Neural cell (in vitro differentiated cells): ENCODE results near the gene PTPRK. TPM values are rescaled to one million over a fixed set of nuclear protein-coding genes. Genes with fewer than 3 reads are reported as not detected.

ENCODE experiments used
- H2AFZ ChIP-seq: fragments of 200-600, 300-800 bp; sonication (generic), shearing (Covaris generic); 2 replicates; pipeline ENCODE4 v1.6.0; 2014; ENCODE audit warnings: low read depth, mild to moderate bottlenecking, antibody characterized with exemption, low read length, moderate library complexity
- H3F3A ChIP-seq: fragments of 200-600 bp; shearing (Covaris generic); 2 replicates; pipeline ENCODE4 v1.6.1; 2016; ENCODE audit warnings: mild to moderate bottlenecking, moderate library complexity, mixed read lengths, antibody characterized with exemption, low read length; ENCODE audit not compliant: insufficient read depth, poor library complexity, severe bottlenecking
- H3K27ac ChIP-seq: fragments of 200-600, 300-800 bp; sonication (generic), shearing (Covaris generic); 2 replicates; pipeline ENCODE4 v1.5.1; 2014; ENCODE audit warnings: mild to moderate bottlenecking, low read length, moderate library complexity
- H3K27me3 ChIP-seq: fragments of 300-800, 200-600 bp; sonication (generic), shearing (Covaris generic); 2 replicates; pipeline ENCODE4 v1.6.0; 2014; ENCODE audit warnings: mild to moderate bottlenecking, low read depth, low read length, moderate library complexity; ENCODE audit not compliant: insufficient read depth
- H3K36me3 ChIP-seq: fragments of 300-800, 200-600 bp; sonication (generic), shearing (Covaris generic); 2 replicates; pipeline ENCODE4 v1.5.1; 2014; ENCODE audit warnings: mild to moderate bottlenecking, antibody characterized with exemption, low read length, moderate library complexity; ENCODE audit not compliant: insufficient read depth
- H3K4me2 ChIP-seq: fragments of 300-800, 200-600 bp; sonication (generic), shearing (Covaris generic); 2 replicates; pipeline ENCODE4 v1.6.0; 2014; ENCODE audit warnings: mild to moderate bottlenecking, low read length
- H3K4me3 ChIP-seq: fragments of 300-800, 200-600 bp; sonication (generic), shearing (Covaris generic); 2 replicates; pipeline ENCODE4 v1.5.1; 2014; ENCODE audit warnings: mild to moderate bottlenecking, low read length, moderate library complexity
- H3K79me2 ChIP-seq: fragments of 200-600 bp; shearing (Covaris generic); replicated peaks from 2 replicates; pipeline ENCODE4 v1.6.0; 2014; ENCODE audit warnings: mild to moderate bottlenecking, low read length, moderate library complexity; ENCODE audit not compliant: insufficient read depth
- H3K9ac ChIP-seq: fragments of 300-800, 200-600 bp; sonication (generic), shearing (Covaris generic); 2 replicates; pipeline ENCODE4 v1.6.1; 2016; ENCODE audit warnings: mild to moderate bottlenecking, low read length, mixed read lengths
- H3K9me2 ChIP-seq: fragments of 200-600 bp; shearing (Covaris generic); 2 replicates; pipeline ENCODE4 v1.6.1; 2016; ENCODE audit warnings: mild to moderate bottlenecking, low read length, mixed read lengths; ENCODE audit not compliant: insufficient read depth
- H3K9me3 ChIP-seq: fragments of 200-600, 300-800 bp; sonication (generic), shearing (Covaris generic); 2 replicates; pipeline ENCODE4 v1.6.1; 2016; ENCODE audit warnings: mild to moderate bottlenecking, mixed run types, low read length, moderate library complexity, mixed read lengths
- H4K20me1 ChIP-seq: fragments of 200-600 bp; shearing (Covaris generic); 2 replicates; pipeline ENCODE4 v1.6.1; 2016; ENCODE audit warnings: mild to moderate bottlenecking, mixed run types; ENCODE audit not compliant: insufficient read depth
- EP300 ChIP-seq: fragments of 450-650 bp; conservative IDR thresholded peaks from 2 replicates; pipeline ENCODE4 v1.6.1; 2014; ENCODE audit warnings: antibody characterized with exemption, mild to moderate bottlenecking, moderate library complexity; ENCODE audit not compliant: poor library complexity, severe bottlenecking
- EZH2 ChIP-seq: fragments of 200-600, 300-800 bp; shearing (Covaris generic), sonication (generic); IDR thresholded peaks from 2 replicates; pipeline ENCODE4 v1.6.1; 2014; ENCODE audit warnings: antibody characterized with exemption, low read length, borderline replicate concordance, mild to moderate bottlenecking; ENCODE audit not compliant: insufficient read depth, poor library complexity, severe bottlenecking
- MXI1 ChIP-seq: fragments of 450-650 bp; conservative IDR thresholded peaks from 2 replicates; pipeline ENCODE4 v1.6.1; 2014; ENCODE audit warnings: antibody characterized with exemption, mild to moderate bottlenecking; ENCODE audit not compliant: poor library complexity, severe bottlenecking
- POLR2AphosphoS5 ChIP-seq: IDR thresholded peaks from 2 replicates; pipeline ENCODE4 v1.6.1; 2012
- RAD21 ChIP-seq: fragments of 450-650 bp; conservative IDR thresholded peaks from 2 replicates; pipeline ENCODE4 v1.6.1; 2014; ENCODE audit warnings: antibody characterized with exemption, mild to moderate bottlenecking, moderate library complexity
- SMC3 ChIP-seq: fragments of 450-650 bp; conservative IDR thresholded peaks from 2 replicates; pipeline ENCODE4 v1.6.1; 2014; ENCODE audit warnings: antibody characterized with exemption, mild to moderate bottlenecking, moderate library complexity; ENCODE audit not compliant: poor library complexity
- TAF1 ChIP-seq: IDR thresholded peaks from 2 replicates; pipeline ENCODE4 v1.6.1; 2012; ENCODE audit warnings: low read depth
- polyA plus RNA-seq: library from polyadenylated mRNA; depleted of rRNA; stranded (reverse); fragments of >200 nt; gene quantifications from 2 replicates; pipeline ENCODE4 v1.2.3, GENCODE V29; 2014
- TF ChIP-seq, protein P1 (sequence below): IDR thresholded peaks from 2 replicates; pipeline ENCODE4 v1.6.1; 2012; ENCODE audit warnings: borderline replicate concordance
- TF ChIP-seq, protein P2 (sequence below): fragments of 450-650 bp; IDR thresholded peaks from 2 replicates; pipeline ENCODE4 v1.5.1; 2014; ENCODE audit warnings: antibody characterized with exemption, mild to moderate bottlenecking, moderate library complexity; ENCODE audit not compliant: poor library complexity, severe bottlenecking

The PTPRK gene
- polyA plus RNA-seq, 1 donor from 2014 or later, result 10.4 TPM

DNA sequence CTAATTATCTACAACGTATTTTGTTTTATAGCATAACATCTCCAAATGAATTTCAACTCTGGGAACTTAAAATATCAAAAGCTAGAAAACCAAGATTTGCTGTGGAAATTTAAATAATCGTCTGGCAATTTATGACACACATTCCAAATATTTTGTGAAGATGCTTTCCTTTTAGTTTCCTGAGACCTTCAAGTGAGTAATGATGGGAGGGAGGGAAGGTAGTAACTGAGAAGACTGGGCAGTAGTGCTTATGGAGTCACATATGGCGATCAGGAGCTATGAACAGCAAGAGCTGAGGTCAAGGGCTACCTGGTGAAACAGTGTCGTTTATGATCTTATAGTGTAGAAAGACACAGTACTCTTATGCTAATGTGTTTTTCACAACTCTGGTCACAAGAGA lies 441.4 kb downstream of the PTPRK start:
- H3K4me3 ChIP-seq, result no peak overlapping the region
- no peak overlapping the region for H2AFZ ChIP-seq
- no peak overlapping the region for H3K27ac ChIP-seq
- no peaks in the 10 kb centered on the region for H3F3A ChIP-seq
- H3K4me2 ChIP-seq, result no peak overlapping the region
- no peaks in the 10 kb centered on the region for H3K9me2 ChIP-seq
- H4K20me1 ChIP-seq, result no peaks in the 10 kb centered on the region
- H3K9ac ChIP-seq, result no peak overlapping the region
- H3K27me3 ChIP-seq, result no peaks in the 10 kb centered on the region
- TF ChIP-seq MXI1 (no peak), EP300 (no peak), POLR2AphosphoS5 (no peak), RAD21 (no peak), EZH2 (no peak), SMC3 (no peak)
- TF ChIP-seq, protein P1, sequence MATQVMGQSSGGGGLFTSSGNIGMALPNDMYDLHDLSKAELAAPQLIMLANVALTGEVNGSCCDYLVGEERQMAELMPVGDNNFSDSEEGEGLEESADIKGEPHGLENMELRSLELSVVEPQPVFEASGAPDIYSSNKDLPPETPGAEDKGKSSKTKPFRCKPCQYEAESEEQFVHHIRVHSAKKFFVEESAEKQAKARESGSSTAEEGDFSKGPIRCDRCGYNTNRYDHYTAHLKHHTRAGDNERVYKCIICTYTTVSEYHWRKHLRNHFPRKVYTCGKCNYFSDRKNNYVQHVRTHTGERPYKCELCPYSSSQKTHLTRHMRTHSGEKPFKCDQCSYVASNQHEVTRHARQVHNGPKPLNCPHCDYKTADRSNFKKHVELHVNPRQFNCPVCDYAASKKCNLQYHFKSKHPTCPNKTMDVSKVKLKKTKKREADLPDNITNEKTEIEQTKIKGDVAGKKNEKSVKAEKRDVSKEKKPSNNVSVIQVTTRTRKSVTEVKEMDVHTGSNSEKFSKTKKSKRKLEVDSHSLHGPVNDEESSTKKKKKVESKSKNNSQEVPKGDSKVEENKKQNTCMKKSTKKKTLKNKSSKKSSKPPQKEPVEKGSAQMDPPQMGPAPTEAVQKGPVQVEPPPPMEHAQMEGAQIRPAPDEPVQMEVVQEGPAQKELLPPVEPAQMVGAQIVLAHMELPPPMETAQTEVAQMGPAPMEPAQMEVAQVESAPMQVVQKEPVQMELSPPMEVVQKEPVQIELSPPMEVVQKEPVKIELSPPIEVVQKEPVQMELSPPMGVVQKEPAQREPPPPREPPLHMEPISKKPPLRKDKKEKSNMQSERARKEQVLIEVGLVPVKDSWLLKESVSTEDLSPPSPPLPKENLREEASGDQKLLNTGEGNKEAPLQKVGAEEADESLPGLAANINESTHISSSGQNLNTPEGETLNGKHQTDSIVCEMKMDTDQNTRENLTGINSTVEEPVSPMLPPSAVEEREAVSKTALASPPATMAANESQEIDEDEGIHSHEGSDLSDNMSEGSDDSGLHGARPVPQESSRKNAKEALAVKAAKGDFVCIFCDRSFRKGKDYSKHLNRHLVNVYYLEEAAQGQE, result no peak
- TF ChIP-seq, protein P2, sequence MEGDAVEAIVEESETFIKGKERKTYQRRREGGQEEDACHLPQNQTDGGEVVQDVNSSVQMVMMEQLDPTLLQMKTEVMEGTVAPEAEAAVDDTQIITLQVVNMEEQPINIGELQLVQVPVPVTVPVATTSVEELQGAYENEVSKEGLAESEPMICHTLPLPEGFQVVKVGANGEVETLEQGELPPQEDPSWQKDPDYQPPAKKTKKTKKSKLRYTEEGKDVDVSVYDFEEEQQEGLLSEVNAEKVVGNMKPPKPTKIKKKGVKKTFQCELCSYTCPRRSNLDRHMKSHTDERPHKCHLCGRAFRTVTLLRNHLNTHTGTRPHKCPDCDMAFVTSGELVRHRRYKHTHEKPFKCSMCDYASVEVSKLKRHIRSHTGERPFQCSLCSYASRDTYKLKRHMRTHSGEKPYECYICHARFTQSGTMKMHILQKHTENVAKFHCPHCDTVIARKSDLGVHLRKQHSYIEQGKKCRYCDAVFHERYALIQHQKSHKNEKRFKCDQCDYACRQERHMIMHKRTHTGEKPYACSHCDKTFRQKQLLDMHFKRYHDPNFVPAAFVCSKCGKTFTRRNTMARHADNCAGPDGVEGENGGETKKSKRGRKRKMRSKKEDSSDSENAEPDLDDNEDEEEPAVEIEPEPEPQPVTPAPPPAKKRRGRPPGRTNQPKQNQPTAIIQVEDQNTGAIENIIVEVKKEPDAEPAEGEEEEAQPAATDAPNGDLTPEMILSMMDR, result no peak
- H3K36me3 ChIP-seq, result no peaks in the 10 kb centered on the region
- no peaks in the 10 kb centered on the region for H3K9me3 ChIP-seq
- H3K79me2 ChIP-seq, result no peaks in the 10 kb centered on the region

DNA sequence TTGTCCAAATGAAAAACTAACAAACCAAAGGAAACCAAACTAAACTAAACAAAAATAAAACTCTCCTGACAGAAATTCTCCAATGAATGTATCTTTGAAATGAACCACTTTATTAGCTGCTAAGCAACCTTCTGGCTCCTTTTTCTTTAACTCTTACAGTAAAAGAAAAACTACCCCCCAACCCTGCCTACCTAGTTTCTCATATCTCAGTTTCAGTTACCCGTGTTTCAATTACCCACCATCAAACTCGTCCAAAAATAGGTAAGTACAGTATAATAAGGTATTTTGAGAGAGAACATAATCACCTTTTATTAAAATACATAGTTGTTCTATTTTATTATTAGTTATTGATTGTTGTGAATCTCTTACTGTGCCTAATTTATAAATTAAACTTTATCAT lies 442.1 kb downstream of the PTPRK start:
- Histone ChIP-seq H3K79me2 (no peaks in the 10 kb centered on the region), H3F3A (no peaks in the 10 kb centered on the region), H2AFZ (no peak overlapping the region), H3K4me3 (no peak overlapping the region), H3K9me2 (no peaks in the 10 kb centered on the region), H3K9me3 (no peaks in the 10 kb centered on the region), H3K27me3 (no peaks in the 10 kb centered on the region), H3K9ac (no peak overlapping the region), H3K4me2 (no peak overlapping the region), H3K27ac (no peak overlapping the region), H4K20me1 (no peaks in the 10 kb centered on the region), H3K36me3 (no peaks in the 10 kb centered on the region)
- TF ChIP-seq SMC3, result no peak
- no peak for TF ChIP-seq EP300
- TF ChIP-seq, protein P2, result no peak
- no peak for TF ChIP-seq POLR2AphosphoS5
- TF ChIP-seq TAF1, result no peak
